Upper lobe of left lung (tissue), 6 donors: Measurements from ENCODE around the gene GPALPP1. TPM values are rescaled to one million over a fixed set of nuclear protein-coding genes. Genes with fewer than 3 reads are reported as not detected.
A peak's percentile ranks its signal among the peaks of the same experiment; 100 is the strongest.

Experiments used
- ATAC-seq, 2 donors: fragments of 200-7000 bp; cut with Tn5 transposase; one replicate each; pipeline ENCODE4 v1.9.1; 2022; ENCODE audit warnings: mild to moderate bottlenecking in 2 of 2, moderate library complexity in 2 of 2; ENCODE audit not compliant: low FRiP score in 2 of 2
- DNase-seq, 2 donors: peaks; one replicate each; pipeline ENCODE4 v3.0.0-alpha.2; 2019 to 2020
- H3K27ac ChIP-seq, 4 donors: fragments of 200-600 bp; sonication (generic); one replicate each; pipeline ENCODE4 v1.5.1; 2016 to 2019
- H3K27me3 ChIP-seq, 4 donors: fragments of 200-600 bp; sonication (generic); one replicate each; pipeline ENCODE4 v1.5.1; 2017 to 2019
- H3K36me3 ChIP-seq, 4 donors: fragments of 200-600 bp; sonication (generic); one replicate each; pipeline ENCODE4 v1.5.1; 2016 to 2019
- H3K4me1 ChIP-seq, 4 donors: fragments of 200-600 bp; sonication (generic); one replicate each; pipeline ENCODE4 v1.5.1; 2018 to 2019
- H3K4me3 ChIP-seq, 4 donors: fragments of 200-600 bp; sonication (generic); one replicate each; pipeline ENCODE4 v1.5.1; 2017 to 2019; ENCODE audit warnings: mild to moderate bottlenecking in 2 of 4, moderate library complexity in 1 of 4
- H3K9me3 ChIP-seq, 4 donors: fragments of 200-600 bp; sonication (generic); one replicate each; pipeline ENCODE4 v1.5.1; 2018 to 2019
- CTCF ChIP-seq, 6 experiments: fragments of 450-650 bp in 4 of 6; fragments of 200-600 bp in 2 of 6; sonication (generic) in 2 of 6; IDR thresholded peaks; one replicate each; pipeline ENCODE4 v1.5.1; 2016 to 2019; ENCODE audit warnings: antibody characterized with exemption in 6 of 6
- EP300 ChIP-seq, 4 donors: sonication (generic); formaldehyde crosslinking; IDR thresholded peaks; one replicate each; pipeline ENCODE4 v1.5.1; 2017; ENCODE audit warnings: antibody characterized with exemption in 4 of 4, control low read depth in 2 of 4
- POLR2A ChIP-seq, 4 donors: fragments of 450-650 bp; IDR thresholded peaks; one replicate each; pipeline ENCODE4 v1.5.1; 2016 to 2017; ENCODE audit warnings: antibody characterized with exemption in 4 of 4, mild to moderate bottlenecking in 2 of 4
- POLR2AphosphoS5 ChIP-seq, 2 donors: sonication (generic); formaldehyde crosslinking; IDR thresholded peaks; one replicate each; pipeline ENCODE4 v1.5.1; 2017; ENCODE audit warnings: antibody characterized with exemption in 2 of 2
- WGBS, 2 donors: methylation state at CpG; one replicate each; pipeline ENCODE4 v1.1.5; 2017 to 2018; 5-methylcytosine and 5-hydroxymethylcytosine counted together
- total RNA-seq, 6 donors: library from RNA; depleted of rRNA in 4 of 6; stranded (reverse); fragments of >200 nt in 4 of 6; gene quantifications; one replicate each; pipeline versions ENCODE4 v1.1.0 to v1.2.1, GENCODE V29; 2016 to 2021
- donor health status: DM: no; HTN: no; CAD: no; lungs with moderate emphysema.
- donor health status: DM: no; HTN: yes; CAD: no; lungs with severe emphysema.

Gene GPALPP1
- total RNA-seq, 6 donors from 2014 or later, result 16.7 to 46.1 (median 22.2) TPM

- H3K27me3 ChIP-seq, result no peaks in the 10 kb centered on the region
- H3K36me3 ChIP-seq, result peaks cover 5 to 44% (median 11%) of the 10 kb centered on the region in 4 donors
- 81 to 89% methylated on average over 3 of the region's 3 CpGs for WGBS, 2 donors
- DNase-seq, result no peak
- peaks cover 0 to 19% (median 10%) of the 10 kb centered on the region in 4 donors for H3K4me1 ChIP-seq
- no peaks in the 10 kb centered on the region for H3K9me3 ChIP-seq
- no peak overlapping the region for H3K4me3 ChIP-seq
- TF ChIP-seq EP300 (IDR thresholded peaks at IDR 0.05) (no peak), POLR2AphosphoS5 (IDR thresholded peaks at IDR 0.05) (no peak), POLR2A (IDR thresholded peaks at IDR 0.05) (no peak), CTCF (IDR thresholded peaks at IDR 0.05) (no peak)
- no peak overlapping the region for H3K27ac ChIP-seq
- ATAC-seq, result no peak
Observed at GRCh38 chr13:44976196-44976595, 13.1 kb upstream of the GPALPP1 start.

GRCh38 chr13:44976949-44977583, 12.3 kb upstream of the GPALPP1 start:
- DNase-seq (no peak), ATAC-seq (no peak)
- Histone ChIP-seq H3K4me1 (peaks cover 0 to 19% (median 10%) of the 10 kb centered on the region in 4 donors), H3K27ac (no peak overlapping the region), H3K36me3 (peaks cover 5 to 44% (median 11%) of the 10 kb centered on the region in 4 donors), H3K4me3 (no peak overlapping the region), H3K9me3 (no peaks in the 10 kb centered on the region), H3K27me3 (no peaks in the 10 kb centered on the region)
- no peak for TF ChIP-seq EP300 (IDR thresholded peaks at IDR 0.05)
- TF ChIP-seq POLR2A (IDR thresholded peaks at IDR 0.05), result no peak
- TF ChIP-seq CTCF (IDR thresholded peaks at IDR 0.05), result no peak
- TF ChIP-seq POLR2AphosphoS5 (IDR thresholded peaks at IDR 0.05), result no peak
- WGBS, 2 donors, result 33 to 58% methylated on average over 1 of the region's 1 CpG

- H3K36me3 ChIP-seq, result peaks cover 5 to 44% (median 11%) of the 10 kb centered on the region in 4 donors
- no peak for DNase-seq
- ATAC-seq, result no peak
- H3K9me3 ChIP-seq, result no peaks in the 10 kb centered on the region
- H3K27me3 ChIP-seq, result no peaks in the 10 kb centered on the region
- WGBS, 2 donors, result 91 to 93% methylated on average over 1 of the region's 1 CpG
- TF ChIP-seq POLR2AphosphoS5 (IDR thresholded peaks at IDR 0.05), result no peak
- no peak for TF ChIP-seq EP300 (IDR thresholded peaks at IDR 0.05)
- TF ChIP-seq POLR2A (IDR thresholded peaks at IDR 0.05), result no peak
- peak in 1 of 6 experiments; percentile 14 for TF ChIP-seq CTCF (IDR thresholded peaks at IDR 0.05)
- H3K27ac ChIP-seq, result no peak overlapping the region
- peaks cover 0 to 19% (median 10%) of the 10 kb centered on the region in 4 donors for H3K4me1 ChIP-seq
- H3K4me3 ChIP-seq, result no peak overlapping the region
Observed at GRCh38 chr13:44978328-44978727, 11.0 kb upstream of the GPALPP1 start.

GRCh38 chr13:44989941-44990340, 603 bp downstream of the GPALPP1 start:
- H3K36me3 ChIP-seq, result peaks cover 0 to 10% (median 0%) of the 10 kb centered on the region in 4 donors
- DNase-seq (no peak), ATAC-seq (peak in 1 of 2 donors; percentile 13)
- no peaks in the 10 kb centered on the region for H3K9me3 ChIP-seq
- TF ChIP-seq EP300 (IDR thresholded peaks at IDR 0.05), result no peak
- no peak for TF ChIP-seq POLR2AphosphoS5 (IDR thresholded peaks at IDR 0.05)
- TF ChIP-seq POLR2A (IDR thresholded peaks at IDR 0.05), result no peak
- TF ChIP-seq CTCF (IDR thresholded peaks at IDR 0.05), result no peak
- no peaks in the 10 kb centered on the region for H3K27me3 ChIP-seq
- peak overlapping the region; percentile 77 to 90 (median 86) for H3K4me3 ChIP-seq
- peak overlapping the region; percentile 88 to 89 (median 88) for H3K27ac ChIP-seq
- 2 to 7% methylated on average over 10 of the region's 10 CpGs for WGBS, 2 donors
- peaks cover 25 to 38% (median 29%) of the 10 kb centered on the region in 4 donors for H3K4me1 ChIP-seq

- DNase-seq (no peak), ATAC-seq (no peak)
- Histone ChIP-seq H3K36me3 (peaks cover 0 to 61% (median 19%) of the 10 kb centered on the region in 4 donors), H3K9me3 (no peaks in the 10 kb centered on the region), H3K4me1 (no peaks in the 10 kb centered on the region), H3K27ac (no peak overlapping the region), H3K4me3 (no peak overlapping the region), H3K27me3 (no peaks in the 10 kb centered on the region)
- TF ChIP-seq CTCF (IDR thresholded peaks at IDR 0.05) (no peak), POLR2AphosphoS5 (IDR thresholded peaks at IDR 0.05) (no peak), POLR2A (IDR thresholded peaks at IDR 0.05) (no peak), EP300 (IDR thresholded peaks at IDR 0.05) (no peak)
Observed at GRCh38 chr13:45003417-45003816, 14.1 kb downstream of the GPALPP1 start.
